GM19240 (cell line): ENCODE results near the gene WDFY3.
"Not testable (repeated sequence)": the region's sequence is repeated elsewhere in the genome, so short reads cannot be mapped to it uniquely, and the experiment has no call there.

ENCODE experiments used
- DNase-seq: peaks from one replicate; pipeline ENCODE4 v3.0.0; 2011; ENCODE audit warnings: low spot score; ENCODE audit not compliant: insufficient read length

WDFY3 gene

GRCh38 chr4:84726356-84726755, 240.1 kb downstream of the WDFY3 start:
- no peak for DNase-seq

DNA sequence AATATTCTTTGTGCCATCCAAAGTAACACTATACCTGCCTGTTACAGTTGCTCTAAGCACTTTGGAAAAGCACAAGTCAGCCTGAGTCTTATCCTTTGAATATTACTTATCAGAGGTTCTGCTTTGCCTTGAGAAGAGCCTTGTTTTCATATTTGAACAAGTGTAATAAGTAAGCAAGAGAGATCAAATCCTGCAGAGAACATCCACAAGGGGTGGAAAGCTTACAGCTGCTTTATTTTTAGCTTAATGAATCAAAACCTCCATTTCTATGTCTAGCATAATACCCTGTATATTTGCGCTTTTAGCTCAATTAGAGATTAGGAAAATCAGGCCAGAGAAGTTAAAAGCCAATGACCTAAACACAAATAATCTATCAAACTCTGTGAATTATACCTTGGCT, 243.8 kb downstream of the WDFY3 start:
- DNase-seq, result no peak

DNA sequence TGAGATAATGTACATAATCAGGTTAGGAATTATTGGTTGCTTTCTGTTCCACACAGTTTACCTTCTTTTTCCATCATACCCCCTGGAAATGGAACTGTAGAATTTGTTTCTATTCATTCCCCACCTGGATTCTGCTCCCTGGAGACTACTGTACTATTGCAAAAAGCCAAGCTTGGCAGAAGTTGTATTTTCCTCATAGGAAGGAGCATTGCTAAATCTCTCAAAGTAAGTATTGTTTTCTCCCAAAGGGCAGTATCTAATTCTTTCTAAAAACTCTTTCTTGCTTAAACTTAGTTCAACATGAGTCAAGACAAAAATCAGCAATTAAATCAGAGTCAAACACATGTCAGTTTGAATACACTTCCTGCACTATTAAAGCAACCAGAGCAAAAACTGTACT, 247.4 kb downstream of the WDFY3 start:
- DNase-seq, result no peak

DNA sequence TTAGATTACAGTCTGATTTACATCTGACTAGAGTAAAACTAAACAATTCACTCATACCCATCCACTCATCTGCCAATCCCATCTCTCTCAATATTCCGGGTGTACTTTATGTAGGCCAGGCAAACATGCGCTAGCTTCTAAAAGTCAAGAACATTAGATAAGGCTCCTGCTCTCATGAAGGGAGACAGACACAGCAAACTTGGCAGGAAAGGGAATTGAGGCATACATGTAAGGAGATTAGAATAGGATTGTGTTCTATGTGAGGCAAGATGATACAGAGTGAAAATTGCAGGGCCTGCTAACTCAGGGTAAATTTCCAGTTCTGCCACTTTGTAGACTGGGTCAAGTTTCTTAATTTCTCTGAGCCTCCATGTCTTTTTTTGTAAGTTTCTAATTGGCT, 247.8 kb downstream of the WDFY3 start:
- DNase-seq, result no peak

DNA sequence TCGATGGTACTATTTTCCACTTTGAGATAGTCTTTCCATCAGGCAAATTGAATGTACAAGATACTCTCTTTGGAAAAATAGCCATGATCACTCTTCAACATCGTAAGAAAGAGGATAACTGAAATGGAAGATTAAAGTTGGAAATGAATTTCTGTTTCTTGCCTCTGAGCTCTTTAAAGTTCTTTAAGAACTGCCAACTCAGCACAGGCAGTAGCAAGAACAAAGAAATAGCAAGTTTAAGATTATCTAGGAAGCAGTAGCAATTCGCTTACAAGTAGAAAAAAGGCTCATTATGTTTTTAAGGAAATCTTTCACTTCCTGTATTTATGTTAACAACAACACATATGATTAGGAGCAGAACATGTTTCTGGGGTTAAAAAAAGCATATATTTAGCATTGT, 255.9 kb downstream of the WDFY3 start:
- DNase-seq, result no peak

- DNase-seq, result no peak
Measured at GRCh38 chr4:84708406-84709135, 257.9 kb downstream of the WDFY3 start.

- no peak for DNase-seq
Measured at GRCh38 chr4:84706286-84706685, 260.2 kb downstream of the WDFY3 start.

DNA sequence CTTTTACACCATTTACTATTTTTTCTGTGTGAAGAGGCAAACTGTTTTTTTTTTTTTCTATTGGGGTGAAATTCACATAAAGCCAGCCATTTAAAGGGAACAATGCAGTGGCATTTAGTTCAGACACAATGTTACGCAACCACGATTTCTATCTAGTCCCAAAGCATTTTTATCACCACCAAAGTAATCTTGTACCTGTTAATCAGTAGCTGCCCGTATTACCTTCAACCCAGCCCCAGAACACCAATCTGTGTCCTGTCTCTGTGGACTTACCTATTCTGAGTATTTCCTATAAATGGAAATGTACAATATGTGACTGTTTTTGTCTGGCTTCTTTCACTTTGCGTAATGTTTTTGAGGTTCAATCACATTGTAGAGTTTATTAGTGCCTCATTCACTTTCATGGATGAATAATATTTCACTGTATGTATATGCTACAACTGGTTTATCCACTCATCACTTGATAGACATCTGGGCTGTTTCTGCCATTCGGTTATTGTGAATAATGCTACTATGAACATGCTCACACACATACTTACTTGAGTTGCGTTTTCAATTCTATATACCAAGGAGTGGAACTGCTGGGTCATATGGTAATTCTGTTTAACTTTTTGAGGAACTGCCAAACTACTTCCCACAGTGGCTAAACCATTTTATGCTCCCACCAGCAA, 267.4 kb downstream of the WDFY3 start:
- no peak for DNase-seq

GRCh38 chr4:84697615-84698201, 268.8 kb downstream of the WDFY3 start:
- DNase-seq, result no peak

DNA sequence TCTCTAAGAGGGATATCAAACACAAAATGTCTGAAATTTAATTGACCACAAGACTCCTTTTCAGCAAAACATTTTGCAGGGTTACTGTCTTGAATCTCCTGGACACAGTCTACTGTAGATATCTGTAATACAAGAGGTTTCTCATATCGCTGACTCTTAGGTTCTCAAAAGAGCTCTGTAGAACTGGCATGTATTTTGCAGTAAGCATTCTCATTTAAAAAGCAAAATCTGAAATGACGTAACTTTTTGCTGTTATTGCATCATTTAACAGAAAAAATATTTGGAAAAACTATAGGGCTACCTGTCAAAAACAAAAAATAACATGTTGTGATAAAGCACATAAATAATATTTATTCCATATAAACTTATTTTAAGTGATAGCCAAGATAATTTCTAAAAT, 269.3 kb downstream of the WDFY3 start:
- no peak for DNase-seq

DNA sequence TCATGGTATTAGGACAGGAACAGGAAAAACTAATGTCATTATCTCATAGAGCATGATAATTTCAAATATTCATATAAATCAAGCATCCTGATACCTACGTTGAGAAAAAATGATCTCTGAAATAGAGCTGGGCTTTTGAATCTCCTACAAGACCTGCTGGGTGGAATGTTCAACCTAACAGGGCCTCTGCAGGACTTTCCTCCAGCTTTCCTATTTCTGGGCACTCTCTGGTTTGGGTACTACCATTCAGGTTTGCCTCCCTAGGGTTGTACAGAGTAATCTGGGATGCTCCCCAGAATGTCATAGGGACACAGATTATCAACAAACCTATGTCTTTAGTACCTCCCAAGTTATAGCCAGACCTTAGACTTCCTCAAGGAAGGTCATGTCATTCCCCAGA, 274.7 kb downstream of the WDFY3 start:
- DNase-seq, result no peak

DNA sequence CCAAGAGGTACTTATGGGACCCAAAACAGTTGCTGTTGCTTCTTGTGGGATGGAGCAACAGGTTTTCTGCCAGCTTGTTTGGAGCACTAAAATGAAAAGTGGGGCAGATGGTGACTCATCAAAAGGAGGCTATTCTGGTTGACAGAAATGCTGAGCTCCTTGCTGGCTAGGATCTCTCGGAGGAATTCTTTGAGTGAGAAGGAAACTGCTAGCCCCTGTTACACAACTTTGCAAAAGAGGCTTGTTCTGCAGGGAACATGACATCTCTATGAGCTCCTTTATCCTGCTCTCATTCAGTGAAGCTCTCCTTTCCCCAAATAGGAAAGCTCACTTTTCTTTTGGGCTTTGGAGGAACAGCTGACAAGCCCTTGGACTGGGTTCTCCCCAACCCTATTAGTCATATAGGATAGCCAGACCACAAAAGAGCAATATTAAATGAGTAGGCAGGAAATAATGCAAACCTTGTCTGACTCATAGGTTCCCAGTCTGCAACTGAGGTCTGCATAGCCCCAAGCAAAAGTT, 275.3 kb downstream of the WDFY3 start:
- DNase-seq, result no peak

DNA sequence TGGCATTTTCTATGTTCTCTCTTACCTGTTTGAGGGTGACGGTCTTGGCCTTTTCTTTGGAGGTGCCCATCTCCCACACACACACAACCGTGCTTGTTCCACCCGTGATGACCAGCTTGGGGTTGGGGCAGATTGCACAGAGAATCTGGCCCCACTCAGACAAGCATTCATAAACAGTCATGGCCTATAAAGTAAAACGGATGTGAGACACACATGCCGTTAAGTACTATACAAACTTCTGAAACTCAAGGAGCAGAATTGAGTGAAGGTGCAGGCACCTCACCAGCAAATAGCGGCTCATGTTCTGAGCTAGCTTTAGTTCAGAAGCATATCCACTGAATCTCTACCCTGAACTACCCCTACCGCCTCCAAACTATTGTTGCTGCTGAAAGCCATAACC, 276.0 kb downstream of the WDFY3 start:
- no peak for DNase-seq

- DNase-seq, result no peak
Measured at GRCh38 chr4:84689197-84689596, 277.3 kb downstream of the WDFY3 start.

GRCh38 chr4:84688605-84689004, 277.9 kb downstream of the WDFY3 start:
- DNase-seq, result no peak

DNA sequence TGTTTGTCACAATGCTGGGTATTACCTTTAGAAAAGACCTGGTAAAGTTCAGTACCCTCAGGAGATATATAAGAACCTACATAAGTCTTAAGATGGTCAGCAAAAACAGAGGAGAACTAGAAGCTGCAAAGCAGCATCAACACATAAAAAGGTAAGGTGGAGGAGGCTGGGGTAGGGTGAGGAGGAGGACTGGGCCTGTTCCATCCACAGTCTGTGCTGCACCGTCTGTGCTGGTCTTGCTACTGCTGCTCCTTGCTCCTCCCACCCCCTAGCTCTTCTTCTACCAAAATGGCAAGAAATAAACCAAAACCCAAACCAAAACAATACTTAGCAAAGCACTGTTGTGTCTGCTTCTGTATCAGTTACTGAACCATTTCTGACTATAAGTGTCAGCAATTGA, 281.4 kb downstream of the WDFY3 start:
- no peak for DNase-seq

- no peak for DNase-seq
Measured at GRCh38 chr4:84684361-84684760, 282.1 kb downstream of the WDFY3 start.

DNA sequence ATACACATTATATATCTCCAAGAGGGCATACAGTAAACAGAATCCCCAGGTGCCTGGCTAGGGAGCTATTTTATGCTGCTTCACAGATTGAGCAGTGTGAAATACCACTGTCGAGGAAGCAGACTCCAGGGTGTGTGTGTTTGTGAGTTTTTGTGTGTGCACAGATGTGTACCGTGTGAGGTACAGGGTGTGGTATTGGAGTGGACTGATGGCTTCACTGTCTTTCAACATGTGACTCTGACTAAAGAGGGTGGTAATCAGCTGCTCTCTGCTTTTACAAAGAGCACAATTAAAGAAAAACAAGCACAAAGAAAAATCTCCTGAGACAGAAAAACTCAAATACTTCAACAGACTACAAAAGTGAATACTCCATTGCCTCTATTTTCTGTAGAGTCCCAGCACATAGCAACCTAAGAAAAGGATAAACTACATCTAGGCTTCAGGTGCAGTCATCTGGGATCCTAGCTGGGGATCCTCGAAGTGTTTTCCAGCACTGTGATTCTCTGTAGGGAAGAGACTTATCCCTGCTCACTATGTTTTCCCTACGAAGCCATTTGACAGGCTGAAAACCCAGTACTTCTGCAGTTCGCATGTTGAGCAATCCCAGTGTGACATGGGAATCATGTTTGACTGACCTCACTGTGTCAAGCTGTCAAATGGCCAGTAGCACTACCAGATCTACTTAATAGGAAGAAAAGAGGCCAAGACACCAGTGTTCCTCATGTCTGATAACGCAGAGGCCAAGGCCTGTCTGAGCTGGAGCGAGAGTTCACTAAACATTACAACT, 283.2 kb downstream of the WDFY3 start:
- no peak for DNase-seq

DNA sequence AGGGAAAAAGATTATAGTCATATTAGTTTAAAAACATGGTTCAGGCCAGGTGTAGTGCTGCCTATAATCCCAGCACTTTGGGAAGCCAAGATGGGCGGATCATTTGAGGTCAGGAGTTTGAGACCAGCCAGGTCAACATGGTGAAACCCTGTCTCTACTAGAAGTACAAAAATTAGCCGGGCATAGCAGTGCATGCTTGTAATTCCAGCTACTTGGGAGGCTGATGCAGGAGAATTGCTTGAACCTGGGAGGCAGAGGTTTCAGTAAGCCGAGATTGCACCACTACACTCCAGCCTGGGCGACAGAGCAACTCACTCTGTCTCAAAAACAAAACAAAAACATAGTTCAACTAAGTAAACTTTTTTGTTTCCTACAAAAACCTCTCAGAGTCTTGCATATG, 283.8 kb downstream of the WDFY3 start:
- not testable (repeated sequence) for DNase-seq

DNA sequence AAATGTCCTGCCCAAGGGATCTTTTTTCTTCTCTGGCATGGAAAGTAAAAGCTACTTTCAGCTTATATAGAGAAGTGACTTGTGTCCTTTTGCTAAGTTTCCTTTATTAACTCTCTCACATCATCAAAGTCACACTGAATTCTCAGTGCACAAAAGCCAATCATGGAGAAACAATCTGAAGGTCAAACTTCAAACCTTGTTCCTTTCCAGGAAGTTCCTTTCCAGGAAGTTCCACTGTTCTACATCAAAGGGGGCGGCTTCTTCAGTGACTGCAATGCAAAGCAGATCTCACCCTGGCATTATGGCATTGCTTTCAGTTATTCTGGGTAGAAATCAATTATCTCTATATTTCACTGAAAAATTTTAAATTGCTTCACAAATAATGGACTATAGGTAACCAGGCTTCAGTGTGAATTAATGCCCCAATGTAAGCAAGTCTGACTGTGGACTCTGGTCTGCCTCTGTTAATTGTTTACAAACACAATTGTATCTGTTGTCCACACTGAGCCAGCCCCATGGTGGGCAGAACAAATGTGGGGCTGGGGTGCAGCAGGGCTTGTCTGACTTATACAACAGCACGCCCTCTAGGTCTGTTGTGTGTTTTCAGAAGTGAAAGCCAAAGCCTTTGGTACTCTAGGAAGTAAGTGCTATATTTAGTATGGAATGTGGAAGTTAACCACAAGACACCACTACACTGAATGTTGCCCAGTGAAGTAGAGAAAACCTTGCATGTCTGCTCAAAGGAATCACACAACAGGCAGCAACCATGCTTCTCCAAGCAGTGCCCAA, 284.8 kb downstream of the WDFY3 start:
- no peak for DNase-seq

DNA sequence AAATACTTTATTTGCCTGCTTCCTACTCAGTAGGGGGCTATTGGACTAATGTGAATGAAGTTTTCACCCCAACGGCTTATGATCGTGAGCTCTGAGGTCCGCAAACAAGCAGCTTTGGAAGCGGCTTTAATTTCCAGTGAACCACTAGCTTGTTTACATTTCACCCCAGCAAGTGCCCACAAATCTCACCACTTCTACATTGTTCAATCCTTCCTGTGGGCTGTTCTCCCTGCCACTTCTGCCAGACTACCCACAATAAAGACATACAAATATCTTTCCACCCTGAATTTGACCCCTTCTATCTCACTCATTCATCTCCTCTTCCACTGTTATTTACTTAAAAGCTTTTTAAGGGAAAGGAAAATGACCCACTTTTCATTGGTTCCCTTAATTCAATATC, 285.5 kb downstream of the WDFY3 start:
- DNase-seq, result no peak
